Lung (tissue), 12 donors: ENCODE data around the gene RTKN2. TPM values are rescaled to one million over a fixed set of nuclear protein-coding genes. Genes with fewer than 3 reads are reported as not detected.

Source experiments
- ATAC-seq: fragments of 200-7000 bp; cut with Tn5 transposase; one replicate; pipeline ENCODE4 v1.9.1; 2020; ENCODE audit warnings: moderate number of reproducible peaks; ENCODE audit not compliant: insufficient read depth, low FRiP score
- DNase-seq, 3 donors: peaks; one replicate each; pipeline ENCODE4 v3.0.0-alpha.2; 2013 to 2017
- H3K27ac ChIP-seq, 2 donors: one replicate each; pipeline ENCODE4 v1.5.1; 2013; ENCODE audit warnings: mild to moderate bottlenecking in 2 of 2, moderate library complexity in 2 of 2, control low read depth in 1 of 2, inconsistent platforms in 1 of 2, low read depth in 1 of 2, low read length in 1 of 2
- H3K27me3 ChIP-seq, 3 donors: one replicate each; pipeline ENCODE4 v1.5.1; 2013; ENCODE audit warnings: low read length in 2 of 3; ENCODE audit not compliant: control insufficient read depth in 3 of 3, insufficient read depth in 3 of 3
- H3K36me3 ChIP-seq, 4 donors: one replicate each; pipeline ENCODE4 v1.5.1; 2013; ENCODE audit warnings: low read length in 4 of 4, mild to moderate bottlenecking in 1 of 4, moderate library complexity in 1 of 4; ENCODE audit not compliant: control insufficient read depth in 4 of 4, insufficient read depth in 4 of 4
- H3K4me1 ChIP-seq, 5 donors: one replicate each; pipeline ENCODE4 v1.5.1; 2013; ENCODE audit warnings: low read length in 5 of 5, mild to moderate bottlenecking in 2 of 5, moderate library complexity in 1 of 5; ENCODE audit not compliant: control insufficient read depth in 5 of 5, insufficient read depth in 5 of 5
- H3K4me3 ChIP-seq: one replicate; pipeline ENCODE4 v1.5.1; 2013; ENCODE audit warnings: mild to moderate bottlenecking, control low read depth, moderate library complexity
- H3K9ac ChIP-seq, 2 donors: one replicate each; pipeline ENCODE4 v1.5.1; 2013; ENCODE audit warnings: low read length in 2 of 2, control low read depth in 1 of 2; ENCODE audit not compliant: insufficient read depth in 1 of 2
- H3K9me3 ChIP-seq, 4 donors: one replicate each; pipeline ENCODE4 v1.5.1; 2013; ENCODE audit warnings: low read length in 3 of 4, mild to moderate bottlenecking in 1 of 4, moderate library complexity in 1 of 4; ENCODE audit not compliant: control insufficient read depth in 4 of 4, insufficient read depth in 3 of 4
- WGBS, 2 donors: extraction: QIAGEN DNeasy Blood & Tissue Kit; methylation state at CpG; one replicate each; pipeline ENCODE4 v1.1.7; 2013; 5-methylcytosine and 5-hydroxymethylcytosine counted together
- polyA plus RNA-seq, 2 donors: library from polyadenylated mRNA; stranded (reverse); fragments of 200-250 nt; gene quantifications; one replicate each; pipeline ENCODE4 v1.2.1, GENCODE V29; 2013
- total RNA-seq, 2 donors: library from RNA; depleted of rRNA in 1 of 2; stranded (reverse); fragments of >200 nt in 1 of 2; gene quantifications; one replicate each; pipeline ENCODE4 v1.2.1, GENCODE V29; 2014 to 2021
- TF ChIP-seq, protein P1 (sequence below): IDR thresholded peaks from 2 replicates; pipeline ENCODE4 v1.5.1; 2012; ENCODE audit warnings: mild to moderate bottlenecking; ENCODE audit errors: control extremely low read depth, extremely low read depth
- donor health status: control.
- donor health status: control.
- donor health status: Bipolar disorder and iron deficiency.
- donor health status: healthy.
- donor health status: DM: yes; HTN: yes; CAD: no.

The RTKN2 gene
- total and polyA plus RNA-seq, 4 donors, result 3.7 to 34.7 (median 16.8) TPM

DNA sequence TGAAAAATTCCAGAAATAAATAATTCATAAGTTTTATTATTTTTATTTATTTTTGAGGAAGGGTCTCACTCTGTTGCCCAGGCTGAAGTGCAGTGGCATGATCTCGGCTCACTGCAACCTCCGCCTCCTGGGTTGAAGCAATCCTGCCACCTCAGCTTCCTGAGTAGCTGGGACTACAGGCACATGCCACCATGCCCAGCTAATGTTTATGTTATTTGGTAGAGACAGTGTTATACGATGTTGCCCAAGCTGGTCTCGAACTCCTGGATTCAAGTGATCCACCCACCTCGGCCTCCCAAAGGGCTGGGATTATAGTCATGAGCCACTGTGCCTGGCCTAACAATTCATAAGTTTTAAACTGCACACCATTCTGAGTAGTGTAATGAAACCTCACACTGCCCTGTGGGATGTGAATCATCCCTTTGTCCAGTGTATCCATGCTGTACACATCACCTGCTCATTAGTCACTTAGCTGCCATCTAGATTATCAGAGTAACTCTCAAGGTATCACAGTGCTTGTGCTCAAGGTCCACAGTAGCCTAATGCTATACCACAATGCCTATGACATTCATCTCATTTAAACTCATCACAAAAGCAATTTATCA, 17.9 kb downstream of the RTKN2 start:
- Histone ChIP-seq H3K9me3 (no peaks in the 10 kb centered on the region), H3K27me3 (no peaks in the 10 kb centered on the region), H3K27ac (no peak overlapping the region), H3K36me3 (no peaks in the 10 kb centered on the region), H3K9ac (no peak overlapping the region), H3K4me3 (no peak overlapping the region), H3K4me1 (peaks cover 0 to 5% (median 0%) of the 10 kb centered on the region in 5 donors)
- WGBS, 2 donors, result 85 to 86% methylated on average over 5 of the region's 5 CpGs
- DNase-seq, result no peak
- TF ChIP-seq, protein P1, sequence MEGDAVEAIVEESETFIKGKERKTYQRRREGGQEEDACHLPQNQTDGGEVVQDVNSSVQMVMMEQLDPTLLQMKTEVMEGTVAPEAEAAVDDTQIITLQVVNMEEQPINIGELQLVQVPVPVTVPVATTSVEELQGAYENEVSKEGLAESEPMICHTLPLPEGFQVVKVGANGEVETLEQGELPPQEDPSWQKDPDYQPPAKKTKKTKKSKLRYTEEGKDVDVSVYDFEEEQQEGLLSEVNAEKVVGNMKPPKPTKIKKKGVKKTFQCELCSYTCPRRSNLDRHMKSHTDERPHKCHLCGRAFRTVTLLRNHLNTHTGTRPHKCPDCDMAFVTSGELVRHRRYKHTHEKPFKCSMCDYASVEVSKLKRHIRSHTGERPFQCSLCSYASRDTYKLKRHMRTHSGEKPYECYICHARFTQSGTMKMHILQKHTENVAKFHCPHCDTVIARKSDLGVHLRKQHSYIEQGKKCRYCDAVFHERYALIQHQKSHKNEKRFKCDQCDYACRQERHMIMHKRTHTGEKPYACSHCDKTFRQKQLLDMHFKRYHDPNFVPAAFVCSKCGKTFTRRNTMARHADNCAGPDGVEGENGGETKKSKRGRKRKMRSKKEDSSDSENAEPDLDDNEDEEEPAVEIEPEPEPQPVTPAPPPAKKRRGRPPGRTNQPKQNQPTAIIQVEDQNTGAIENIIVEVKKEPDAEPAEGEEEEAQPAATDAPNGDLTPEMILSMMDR, result no peak
- ATAC-seq, result no peak

DNA sequence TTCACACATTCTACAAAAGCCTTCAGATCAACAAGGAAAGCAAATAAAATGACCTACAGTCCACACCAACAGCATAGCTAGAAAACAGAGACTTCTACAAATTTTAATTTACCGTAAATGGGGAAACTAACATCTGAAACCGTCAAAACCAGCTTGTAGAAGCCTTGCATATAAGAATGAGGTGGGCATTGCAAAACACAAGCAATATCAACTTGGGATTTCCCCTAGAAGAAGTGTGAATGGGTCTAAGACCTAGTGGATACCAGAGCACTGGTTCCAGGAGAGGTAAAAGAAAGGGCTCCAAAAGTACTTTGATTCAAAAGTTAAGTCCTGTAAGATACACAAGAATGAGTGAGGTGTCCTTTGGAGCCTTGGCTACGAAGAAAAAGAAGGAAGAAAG, 18.7 kb downstream of the RTKN2 start:
- no peak for ATAC-seq
- no peak overlapping the region for H3K4me3 ChIP-seq

DNA sequence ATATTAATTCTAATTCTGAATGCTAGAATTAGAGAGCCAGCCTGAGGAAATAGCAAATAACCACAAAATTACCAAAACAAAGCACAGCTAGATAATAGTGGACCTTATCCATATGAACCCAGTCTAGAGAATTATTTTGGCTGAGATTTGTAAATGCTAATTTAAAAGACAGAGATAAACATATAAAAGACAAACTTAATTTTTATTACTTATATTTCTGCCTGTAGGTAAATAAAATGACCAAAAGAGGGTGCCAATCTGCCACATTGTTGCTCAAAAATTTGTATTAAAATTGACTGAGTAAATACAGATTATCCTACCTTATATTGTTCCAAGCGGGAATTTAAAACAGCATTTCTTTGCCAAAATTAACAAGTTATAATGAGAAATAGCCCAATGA, 20.2 kb downstream of the RTKN2 start:
- H3K4me1 ChIP-seq, result peaks cover 0 to 25% (median 2%) of the 10 kb centered on the region in 5 donors
- TF ChIP-seq, protein P1, result no peak
- no peak overlapping the region for H3K27ac ChIP-seq
- ATAC-seq (no peak), DNase-seq (peak in 1 of 3 donors; percentile 42)
- WGBS, 2 donors, result 89 to 91% methylated on average over 1 of the region's 1 CpG
- H3K36me3 ChIP-seq, result no peaks in the 10 kb centered on the region
- no peaks in the 10 kb centered on the region for H3K9me3 ChIP-seq
- H3K9ac ChIP-seq, result no peak overlapping the region
- H3K27me3 ChIP-seq, result no peaks in the 10 kb centered on the region
- no peak overlapping the region for H3K4me3 ChIP-seq

More for the DNA sequence above, 18.7 kb downstream of the RTKN2 start:
- no peak overlapping the region for H3K27ac ChIP-seq
- TF ChIP-seq, protein P1, result no peak
- DNase-seq, result no peak
- H3K9me3 ChIP-seq, result no peaks in the 10 kb centered on the region
- WGBS, 2 donors, result 57 to 79% methylated on average over 3 of the region's 3 CpGs
- no peak overlapping the region for H3K9ac ChIP-seq
- peaks cover 0 to 11% (median 0%) of the 10 kb centered on the region in 5 donors for H3K4me1 ChIP-seq
- H3K27me3 ChIP-seq, result no peaks in the 10 kb centered on the region
- H3K36me3 ChIP-seq, result no peaks in the 10 kb centered on the region
